H9 (cell line): Measurements from ENCODE around the gene ASIC4. TPM values are rescaled to one million over a fixed set of nuclear protein-coding genes. Genes with fewer than 3 reads are reported as not detected.
A peak's percentile ranks its signal among the peaks of the same experiment; 100 is the strongest.

ENCODE experiments used
- DNase-seq: peaks from one replicate; pipeline ENCODE4 v3.0.0-alpha.2; 2017
- H2AFZ ChIP-seq: one replicate; pipeline ENCODE4 v1.6.1; 2013; ENCODE audit warnings: mild to moderate bottlenecking, low read length, control low read depth, moderate library complexity
- H2AK5ac ChIP-seq: 2 replicates; pipeline ENCODE4 v1.6.1; 2013; ENCODE audit warnings: low read length, control low read depth, mixed read lengths; ENCODE audit not compliant: insufficient read length
- H2BK120ac ChIP-seq: one replicate; pipeline ENCODE4 v1.6.1; 2013; ENCODE audit warnings: low read depth, mild to moderate bottlenecking, low read length, control low read depth, inconsistent platforms; ENCODE audit not compliant: poor library complexity, severe bottlenecking
- H2BK12ac ChIP-seq: 2 replicates; pipeline ENCODE4 v1.6.1; 2013; ENCODE audit warnings: low read length, control low read depth, mixed read lengths, low read depth; ENCODE audit not compliant: insufficient read length
- H2BK15ac ChIP-seq: 2 replicates; pipeline ENCODE4 v1.6.1; 2013; ENCODE audit warnings: low read depth, low read length, control low read depth
- H2BK20ac ChIP-seq: one replicate; pipeline ENCODE4 v1.6.1; 2013; ENCODE audit warnings: low read depth, mild to moderate bottlenecking, low read length, control low read depth, inconsistent platforms; ENCODE audit not compliant: poor library complexity, severe bottlenecking
- H2BK5ac ChIP-seq: 2 replicates; pipeline ENCODE4 v1.6.1; 2013; ENCODE audit warnings: low read length, control low read depth, mixed read lengths; ENCODE audit not compliant: insufficient read length
- H3K14ac ChIP-seq: 2 replicates; pipeline ENCODE4 v1.6.1; 2013; ENCODE audit warnings: low read length, control low read depth; ENCODE audit not compliant: insufficient read depth
- H3K18ac ChIP-seq: 2 replicates; pipeline ENCODE4 v1.6.1; 2013; ENCODE audit warnings: low read depth, mild to moderate bottlenecking, mixed read lengths, low read length, control low read depth; ENCODE audit not compliant: insufficient read length
- H3K23ac ChIP-seq: 2 replicates; pipeline ENCODE4 v1.6.1; 2013; ENCODE audit warnings: low read length, control low read depth, mixed read lengths, low read depth; ENCODE audit not compliant: insufficient read length
- H3K23me2 ChIP-seq: 2 replicates; pipeline ENCODE4 v1.6.1; 2013; ENCODE audit warnings: low read depth, mild to moderate bottlenecking, mixed read lengths, low read length, control low read depth; ENCODE audit not compliant: insufficient read length, poor library complexity, severe bottlenecking
- H3K27ac ChIP-seq: 2 replicates; pipeline ENCODE4 v1.5.1; 2013; ENCODE audit warnings: low read length, control low read depth, mixed read lengths, low read depth; ENCODE audit not compliant: insufficient read length
- H3K27me3 ChIP-seq: 2 replicates; pipeline ENCODE4 v1.6.1; 2013; ENCODE audit warnings: low read length, control low read depth, inconsistent platforms; ENCODE audit not compliant: insufficient read depth
- H3K4ac ChIP-seq: 2 replicates; pipeline ENCODE4 v1.6.1; 2013; ENCODE audit warnings: low read depth, mild to moderate bottlenecking, control low read depth, inconsistent platforms, low read length, moderate library complexity
- H3K4me1 ChIP-seq: 2 replicates; pipeline ENCODE4 v1.6.1; 2013; ENCODE audit warnings: low read length, control low read depth, inconsistent platforms; ENCODE audit not compliant: insufficient read depth
- H3K4me2 ChIP-seq: 2 replicates; pipeline ENCODE4 v1.6.1; 2013; ENCODE audit warnings: low read length, control low read depth, mixed read lengths; ENCODE audit not compliant: insufficient read length, insufficient read depth
- H3K56ac ChIP-seq: 2 replicates; pipeline ENCODE4 v1.6.1; 2013; ENCODE audit warnings: low read depth, mild to moderate bottlenecking, mixed read lengths, low read length, control low read depth; ENCODE audit not compliant: insufficient read length
- H3K79me1 ChIP-seq: 2 replicates; pipeline ENCODE4 v1.6.1; 2013; ENCODE audit warnings: low read depth, mild to moderate bottlenecking, moderate library complexity, low read length, control low read depth, inconsistent platforms; ENCODE audit not compliant: insufficient read depth, poor library complexity, severe bottlenecking
- H3K79me2 ChIP-seq: 2 replicates; pipeline ENCODE4 v1.6.1; 2013; ENCODE audit warnings: low read length, control low read depth, inconsistent platforms; ENCODE audit not compliant: insufficient read depth
- H3K9ac ChIP-seq: 2 replicates; pipeline ENCODE4 v1.6.1; 2013; ENCODE audit warnings: low read length, control low read depth, mixed read lengths; ENCODE audit not compliant: insufficient read length; ENCODE audit errors: extremely low read depth
- H3K9me3 ChIP-seq: one replicate; pipeline ENCODE4 v1.6.1; 2013; ENCODE audit warnings: low read depth, low read length, inconsistent platforms; ENCODE audit not compliant: control insufficient read depth
- H3T11ph ChIP-seq: one replicate; pipeline ENCODE4 v1.6.1; 2013; ENCODE audit warnings: mild to moderate bottlenecking, low read length, control low read depth, inconsistent platforms
- H4K20me1 ChIP-seq: one replicate; pipeline ENCODE4 v1.6.1; 2013; ENCODE audit not compliant: control insufficient read depth, insufficient read length, insufficient read depth
- H4K5ac ChIP-seq: 2 replicates; pipeline ENCODE4 v1.6.1; 2013; ENCODE audit warnings: low read depth, mild to moderate bottlenecking, mixed read lengths, low read length, control low read depth; ENCODE audit not compliant: insufficient read length
- H4K8ac ChIP-seq: replicated peaks from 2 replicates; pipeline ENCODE4 v1.6.1; 2013; ENCODE audit warnings: low read length, control low read depth, mixed read lengths, low read depth; ENCODE audit not compliant: insufficient read length
- H4K91ac ChIP-seq: 2 replicates; pipeline ENCODE4 v1.6.1; 2013; ENCODE audit warnings: low read depth, mild to moderate bottlenecking, moderate library complexity, mixed read lengths, low read length, control low read depth; ENCODE audit not compliant: insufficient read length
- H3K27ac Mint-ChIP-seq, 3 experiments: 2 replicates in 2 of 3; 3 replicates in 1 of 3; pipeline ENCODE4 v1.8.0; 2020 to 2021; ENCODE audit warnings: mixed read lengths in 3 of 3, mild to moderate bottlenecking in 1 of 3, moderate library complexity in 1 of 3
- H3K27me3 Mint-ChIP-seq: 2 replicates; pipeline ENCODE4 v1.8.0; 2021; ENCODE audit warnings: low read depth, mild to moderate bottlenecking, moderate library complexity, mixed read lengths
- H3K36me3 Mint-ChIP-seq, 3 experiments: 2 replicates in 2 of 3; 3 replicates in 1 of 3; pipeline ENCODE4 v1.8.0; 2020 to 2021; ENCODE audit warnings: low read depth in 3 of 3, mixed read lengths in 3 of 3; ENCODE audit not compliant: insufficient read depth in 1 of 3
- H3K4me1 Mint-ChIP-seq, 2 experiments: 2 replicates each; pipeline ENCODE4 v1.8.0; 2020; ENCODE audit warnings: mixed read lengths in 2 of 2
- H3K4me3 Mint-ChIP-seq, 2 experiments: 2 replicates in 1 of 2; 3 replicates in 1 of 2; pipeline ENCODE4 v1.8.0; 2020 to 2021; ENCODE audit warnings: mild to moderate bottlenecking in 2 of 2, mixed read lengths in 2 of 2, moderate library complexity in 1 of 2
- H3K9me3 Mint-ChIP-seq, 2 experiments: 2 replicates in 1 of 2; 3 replicates in 1 of 2; pipeline ENCODE4 v1.8.0; 2020; ENCODE audit warnings: mild to moderate bottlenecking in 2 of 2, mixed read lengths in 2 of 2, moderate library complexity in 1 of 2
- WGBS: extraction: QIAGEN DNeasy Blood & Tissue Kit; methylation state at CpG from one replicate; pipeline ENCODE4 v1.1.7; 2013; ENCODE audit warnings: missing lambda C conversion rate, low lambda C conversion rate, mixed read lengths; ENCODE audit not compliant: insufficient read length; ENCODE audit errors: extremely low coverage; 5-methylcytosine and 5-hydroxymethylcytosine counted together
- total RNA-seq: library from RNA; stranded (reverse); gene quantifications from 2 replicates; pipeline ENCODE4 v1.2.1, GENCODE V29; 2021
- TF ChIP-seq, protein P1 (sequence below): fragments of 200-600 bp; sonication (generic); conservative IDR thresholded peaks from 3 replicates; pipeline ENCODE4 v1.8.0; 2021; ENCODE audit warnings: antibody characterized with exemption, mild to moderate bottlenecking

Gene ASIC4
- total RNA-seq, 1 experiment from 2014 or later, result 0.37 TPM

GRCh38 chr2:219553463-219553963 lies 39.2 kb downstream of the ASIC4 start:
- no peak overlapping the region for H3K27ac Mint-ChIP-seq
- Histone ChIP-seq H3K23ac (no peak overlapping the region), H2AFZ (no peak overlapping the region), H4K20me1 (no peaks in the 10 kb centered on the region), H2BK120ac (no peak overlapping the region), H3K4me2 (peak overlapping the region; percentile 83), H2BK12ac (no peak overlapping the region), H3K14ac (no peak overlapping the region), H3K27ac (no peak overlapping the region), H3K9ac (no peak overlapping the region), H3K18ac (no peak overlapping the region), H3K79me1 (no peaks in the 10 kb centered on the region), H3K4ac (no peak overlapping the region), H4K91ac (no peak overlapping the region), H3K79me2 (no peaks in the 10 kb centered on the region), H4K8ac (no peak overlapping the region), H2BK15ac (no peak overlapping the region), H3K23me2 (peaks cover 11% of the 10 kb centered on the region), H2AK5ac (no peak overlapping the region), H3K9me3 (no peaks in the 10 kb centered on the region), H2BK20ac (no peak overlapping the region), H3K4me1 (peaks cover 3% of the 10 kb centered on the region; the same call in 1 of the 2 replicates), H3K56ac (no peak overlapping the region), H3K27me3 (peaks cover 4% of the 10 kb centered on the region; the same call in 1 of the 2 replicates), H4K5ac (no peak overlapping the region), H3T11ph (no peak overlapping the region), H2BK5ac (no peak overlapping the region)
- H3K4me3 Mint-ChIP-seq, result peak overlapping the region; percentile 74 to 81
- no peak for DNase-seq
- H3K27me3 Mint-ChIP-seq, result peaks cover 37% of the 10 kb centered on the region
- peaks cover 6 to 40% (median 30%) of the 10 kb centered on the region in 3 experiments; a peak in 6 of 7 replicates for H3K36me3 Mint-ChIP-seq
- TF ChIP-seq, protein P1, sequence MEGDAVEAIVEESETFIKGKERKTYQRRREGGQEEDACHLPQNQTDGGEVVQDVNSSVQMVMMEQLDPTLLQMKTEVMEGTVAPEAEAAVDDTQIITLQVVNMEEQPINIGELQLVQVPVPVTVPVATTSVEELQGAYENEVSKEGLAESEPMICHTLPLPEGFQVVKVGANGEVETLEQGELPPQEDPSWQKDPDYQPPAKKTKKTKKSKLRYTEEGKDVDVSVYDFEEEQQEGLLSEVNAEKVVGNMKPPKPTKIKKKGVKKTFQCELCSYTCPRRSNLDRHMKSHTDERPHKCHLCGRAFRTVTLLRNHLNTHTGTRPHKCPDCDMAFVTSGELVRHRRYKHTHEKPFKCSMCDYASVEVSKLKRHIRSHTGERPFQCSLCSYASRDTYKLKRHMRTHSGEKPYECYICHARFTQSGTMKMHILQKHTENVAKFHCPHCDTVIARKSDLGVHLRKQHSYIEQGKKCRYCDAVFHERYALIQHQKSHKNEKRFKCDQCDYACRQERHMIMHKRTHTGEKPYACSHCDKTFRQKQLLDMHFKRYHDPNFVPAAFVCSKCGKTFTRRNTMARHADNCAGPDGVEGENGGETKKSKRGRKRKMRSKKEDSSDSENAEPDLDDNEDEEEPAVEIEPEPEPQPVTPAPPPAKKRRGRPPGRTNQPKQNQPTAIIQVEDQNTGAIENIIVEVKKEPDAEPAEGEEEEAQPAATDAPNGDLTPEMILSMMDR, result no peak
- peaks cover 10 to 18% of the 10 kb centered on the region in 2 experiments for H3K4me1 Mint-ChIP-seq
- WGBS, result no CpG with 5 or more reads among the region's 12 CpGs
- H3K9me3 Mint-ChIP-seq, result no peaks in the 10 kb centered on the region
